WI38 (cell line): ENCODE measurements around the gene EXOC4.

Source experiments
- H3K4me3 ChIP-seq: 2 replicates; pipeline ENCODE4 v1.5.1; 2011; ENCODE audit warnings: low read depth, mild to moderate bottlenecking, control low read depth, low read length
- CTCF ChIP-seq: IDR thresholded peaks from 2 replicates; pipeline ENCODE4 v1.5.1; 2012; ENCODE audit warnings: low read depth, mild to moderate bottlenecking, control low read depth, low read length

Gene EXOC4

GRCh38 chr7:133741703-133742102, 488.8 kb downstream of the EXOC4 start:
- no peak for TF ChIP-seq CTCF
- no peak overlapping the region for H3K4me3 ChIP-seq

- H3K4me3 ChIP-seq = no peak overlapping the region
- peak; percentile 47 for TF ChIP-seq CTCF
Measured at GRCh38 chr7:133742709-133743538, 490.0 kb downstream of the EXOC4 start.

GRCh38 chr7:133744451-133744850, 491.6 kb downstream of the EXOC4 start:
- no peak overlapping the region for H3K4me3 ChIP-seq
- no peak for TF ChIP-seq CTCF

- no peak for TF ChIP-seq CTCF
- H3K4me3 ChIP-seq = no peak overlapping the region
Measured at GRCh38 chr7:133746305-133746704, 493.4 kb downstream of the EXOC4 start.

GRCh38 chr7:133746847-133747246, 494.0 kb downstream of the EXOC4 start:
- H3K4me3 ChIP-seq = no peak overlapping the region
- TF ChIP-seq CTCF = no peak

- no peak for TF ChIP-seq CTCF
- H3K4me3 ChIP-seq = no peak overlapping the region
Measured at GRCh38 chr7:133748443-133749407, 495.8 kb downstream of the EXOC4 start.
